Ovary (tissue), 9 donors: ENCODE data around the gene ELL2. TPM values are rescaled to one million over a fixed set of nuclear protein-coding genes. Genes with fewer than 3 reads are reported as not detected.

ENCODE experiments used
- DNase-seq, 5 donors: peaks; one replicate each; pipeline ENCODE4 v3.0.0-alpha.2; 2019 to 2020
- H3K27ac ChIP-seq, 2 donors: fragments of 200-600 bp; one replicate each; pipeline versions ENCODE4 v1.5.1 to v1.8.0; 2019 to 2022
- H3K27me3 ChIP-seq: fragments of 200-600 bp; one replicate; pipeline ENCODE4 v1.8.0; 2022
- H3K36me3 ChIP-seq: fragments of 200-600 bp; sonication (generic); one replicate; pipeline ENCODE4 v1.5.1; 2019
- H3K4me1 ChIP-seq: one replicate; pipeline ENCODE4 v1.8.1; 2013; ENCODE audit warnings: mild to moderate bottlenecking, moderate library complexity; ENCODE audit not compliant: insufficient read depth
- H3K4me3 ChIP-seq: fragments of 200-600 bp; sonication (generic); one replicate; pipeline ENCODE4 v1.5.1; 2017
- H3K9me3 ChIP-seq, 2 donors: fragments of 200-600 bp in 1 of 2; sonication (generic) in 1 of 2; one replicate each; pipeline versions ENCODE4 v1.5.1 to v1.8.1; 2013 to 2019; ENCODE audit warnings: mild to moderate bottlenecking in 1 of 2, moderate library complexity in 1 of 2
- CTCF ChIP-seq, 3 donors: fragments of 450-650 bp in 2 of 3; fragments of 200-600 bp in 1 of 3; IDR thresholded peaks; one replicate each; pipeline versions ENCODE4 v1.5.1 to v1.8.0; 2016 to 2022; ENCODE audit warnings: antibody characterized with exemption in 3 of 3, mild to moderate bottlenecking in 1 of 3
- EP300 ChIP-seq: sonication (generic); formaldehyde crosslinking; IDR thresholded peaks from one replicate; pipeline ENCODE4 v1.6.1; 2017; ENCODE audit warnings: antibody characterized with exemption
- POLR2A ChIP-seq: fragments of 450-650 bp; IDR thresholded peaks from one replicate; pipeline ENCODE4 v1.6.1; 2017; ENCODE audit warnings: antibody characterized with exemption, mild to moderate bottlenecking, moderate library complexity
- WGBS, 3 donors: extraction: QIAGEN DNeasy Blood & Tissue Kit in 1 of 3; methylation state at CpG; one replicate each; pipeline versions ENCODE4 v1.1.5 to v1.1.7; 2013 to 2017; 5-methylcytosine and 5-hydroxymethylcytosine counted together
- intact Hi-C, 4 donors: fragments of 100-400 bp; cut with DNase I; formaldehyde crosslinking; loops; one replicate each; pipeline versions ENCODE4 v1.11.0 to v1.15.1; 2022 to 2023
- polyA plus RNA-seq, 2 donors: library from polyadenylated mRNA; stranded (reverse); fragments of 200-250 nt in 1 of 2; fragments of 350-450 nt in 1 of 2; fragmentation: Illumina TruSeq in 1 of 2; extraction: RNeasy Lipid Tissue Mini Kit (QIAGEN cat#74804) in 1 of 2; gene quantifications; one replicate each; pipeline ENCODE4 v1.2.3, GENCODE V29; 2013 to 2014
- total RNA-seq, 7 donors: library from RNA; depleted of rRNA in 2 of 7; stranded (reverse); fragments of >200 nt in 2 of 7; fragmentation: NEBNext Ultra II Directional in 3 of 7; extraction: Animal tissue kit (Norgen Biotek cat#: 25700) in 3 of 7; gene quantifications; one replicate each; pipeline versions ENCODE4 v1.1.0 to v1.2.4, GENCODE V29; 2016 to 2023
- donor health status: DM: no; HTN: no; CAD: no; lungs with moderate emphysema.
- donor health status: DM: no; HTN: no; CAD: no.
- donor health status: Bipolar disorder and iron deficiency.
- donor health status: DM: yes; HTN: yes; CAD: no.
- donor health status: DM: no; HTN: no; CAD: no.
- donor health status: DM: yes; HTN: yes; CAD: no.

The ELL2 gene
- total and polyA plus RNA-seq, 9 donors, result 7.2 to 73.2 (median 25.1) TPM

- 61 to 92% (median 67%) methylated on average over 2 of the region's 2 CpGs for WGBS, 3 donors
- H3K4me3 ChIP-seq, result no peak overlapping the region
- H3K27ac ChIP-seq, result no peak overlapping the region
- DNase-seq, result no peak
- no peaks in the 10 kb centered on the region for H3K36me3 ChIP-seq
- peaks cover 6% of the 10 kb centered on the region for H3K4me1 ChIP-seq
- no peaks in the 10 kb centered on the region for H3K27me3 ChIP-seq
- TF ChIP-seq CTCF (IDR thresholded peaks at IDR 0.05), result no peak
- no peak for TF ChIP-seq POLR2A
- intact Hi-C loops, result no loop called here
- H3K9me3 ChIP-seq, result no peaks in the 10 kb centered on the region
Measured at GRCh38 chr5:95919658-95920057, 42.0 kb downstream of the ELL2 start.

GRCh38 chr5:95918421-95919006 is 43.1 kb downstream of the ELL2 start:
- H3K4me3 ChIP-seq, result no peak overlapping the region
- no peaks in the 10 kb centered on the region for H3K9me3 ChIP-seq
- DNase-seq, result no peak
- intact Hi-C loops, result no loop called here
- peaks cover 6% of the 10 kb centered on the region for H3K4me1 ChIP-seq
- H3K36me3 ChIP-seq, result no peaks in the 10 kb centered on the region
- no peaks in the 10 kb centered on the region for H3K27me3 ChIP-seq
- 63 to 96% (median 87%) methylated on average over 3 of the region's 3 CpGs for WGBS, 3 donors
- no peak overlapping the region for H3K27ac ChIP-seq
- no peak for TF ChIP-seq CTCF (IDR thresholded peaks at IDR 0.05)
- TF ChIP-seq POLR2A, result no peak
- TF ChIP-seq EP300, result no peak

GRCh38 chr5:95917207-95917606 is 44.4 kb downstream of the ELL2 start:
- no peak for DNase-seq
- Histone ChIP-seq H3K4me3 (no peak overlapping the region), H3K36me3 (no peaks in the 10 kb centered on the region), H3K4me1 (peaks cover 6% of the 10 kb centered on the region), H3K27me3 (no peaks in the 10 kb centered on the region), H3K9me3 (no peaks in the 10 kb centered on the region), H3K27ac (no peak overlapping the region)
- intact Hi-C loops, result no loop called here
- TF ChIP-seq EP300, result no peak
- TF ChIP-seq POLR2A, result no peak
- TF ChIP-seq CTCF (IDR thresholded peaks at IDR 0.05), result no peak

GRCh38 chr5:95916687-95917085 is 45.0 kb downstream of the ELL2 start:
- H3K4me3 ChIP-seq, result no peak overlapping the region
- H3K27me3 ChIP-seq, result no peaks in the 10 kb centered on the region
- WGBS, 3 donors, result 93 to 97% (median 94%) methylated on average over 4 of the region's 4 CpGs
- intact Hi-C loops, result no loop called here
- TF ChIP-seq EP300 (no peak), POLR2A (no peak), CTCF (IDR thresholded peaks at IDR 0.05) (no peak)
- no peaks in the 10 kb centered on the region for H3K9me3 ChIP-seq
- DNase-seq, result no peak
- peaks cover 6% of the 10 kb centered on the region for H3K4me1 ChIP-seq
- no peaks in the 10 kb centered on the region for H3K36me3 ChIP-seq
- H3K27ac ChIP-seq, result no peak overlapping the region
